Stimulated activated CD4-positive, alpha-beta T cell treated with anti-CD3 and anti-CD28 coated beads, Interleukin-1b, Interleukin-23, amount 100 ng/mL, for 24 hours (primary cell): ENCODE data around the gene GNE.
"Not testable (repeated sequence)": the region's sequence is repeated elsewhere in the genome, so short reads cannot be mapped to it uniquely, and the experiment has no call there.

ENCODE experiments used
- DNase-seq, 4 experiments: peaks; one replicate each; pipeline ENCODE4 v3.0.0-alpha.2; 2020; ENCODE audit warnings: low read depth in 4 of 4, low spot score in 1 of 4

GNE gene

GRCh38 chr9:36273354-36273753 is 15.1 kb upstream of the GNE start:
- DNase-seq, result not testable (repeated sequence)

- DNase-seq, result no peak
Measured at GRCh38 chr9:36268007-36268427, 9.8 kb upstream of the GNE start.

DNA sequence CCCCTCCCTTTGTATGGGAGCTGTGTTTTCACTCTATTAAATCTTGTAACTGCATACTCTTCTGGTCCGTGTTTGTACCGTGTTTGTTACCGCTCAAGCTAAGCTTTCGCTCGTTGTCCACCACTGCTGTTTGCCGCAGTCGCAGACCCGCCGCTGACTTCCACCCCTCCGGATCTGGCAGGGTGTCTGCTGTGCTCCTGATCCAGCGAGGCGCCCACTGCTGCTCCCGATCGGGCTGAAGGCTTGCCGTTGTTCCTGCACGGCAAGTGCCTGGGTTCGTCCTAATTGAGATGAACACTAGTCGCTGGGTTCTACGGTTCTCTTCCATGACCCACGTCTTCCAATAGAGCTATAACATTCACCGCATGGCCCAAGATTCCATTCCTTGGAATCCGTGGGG is 6.6 kb upstream of the GNE start:
- no peak for DNase-seq

DNA sequence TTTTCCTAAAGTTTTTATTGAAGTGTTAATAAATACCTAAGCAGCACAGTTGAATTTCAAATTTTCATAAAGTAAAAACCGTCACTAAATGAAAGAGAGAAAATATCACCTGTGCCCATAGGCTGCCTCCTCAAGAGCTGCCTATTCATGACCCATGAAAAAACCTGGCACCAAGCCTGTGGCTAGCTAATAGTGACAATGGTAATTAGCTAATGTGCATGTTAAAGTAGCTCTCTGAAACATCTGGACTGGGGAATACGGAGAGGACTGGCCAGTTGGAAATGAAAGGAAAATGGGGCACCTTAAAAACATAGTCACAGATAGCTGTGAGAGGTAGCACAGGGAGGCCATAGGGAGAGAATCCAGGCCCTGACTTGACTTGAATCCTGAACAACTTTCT is 5.4 kb upstream of the GNE start:
- no peak for DNase-seq

GRCh38 chr9:36258996-36259533 is 817 bp upstream of the GNE start:
- DNase-seq, result no peak

DNA sequence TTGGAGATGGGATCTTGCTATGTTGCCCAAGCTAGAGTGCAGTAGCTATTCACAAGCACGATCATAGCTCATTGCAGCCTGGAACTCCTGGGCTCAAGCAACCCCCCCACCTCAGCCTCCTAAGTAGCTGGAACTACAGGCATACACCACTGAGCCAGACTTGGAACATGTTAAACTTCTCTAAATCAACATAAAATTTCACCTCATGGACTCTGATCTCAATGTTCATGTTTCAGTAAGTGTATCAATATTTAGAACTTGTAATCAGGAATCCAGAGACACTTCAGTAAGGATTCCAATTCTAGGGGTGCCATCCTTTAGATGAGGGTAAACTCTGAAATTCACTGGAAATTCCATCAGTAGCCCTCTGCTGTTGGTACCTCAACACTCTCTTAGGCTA is 6.8 kb downstream of the GNE start:
- no peak for DNase-seq

GRCh38 chr9:36250079-36250478 is 8.2 kb downstream of the GNE start:
- DNase-seq, result no peak

- DNase-seq, result no peak
Measured at GRCh38 chr9:36249189-36249588, 9.1 kb downstream of the GNE start.

GRCh38 chr9:36248061-36248460 is 10.2 kb downstream of the GNE start:
- not testable (repeated sequence) for DNase-seq

DNA sequence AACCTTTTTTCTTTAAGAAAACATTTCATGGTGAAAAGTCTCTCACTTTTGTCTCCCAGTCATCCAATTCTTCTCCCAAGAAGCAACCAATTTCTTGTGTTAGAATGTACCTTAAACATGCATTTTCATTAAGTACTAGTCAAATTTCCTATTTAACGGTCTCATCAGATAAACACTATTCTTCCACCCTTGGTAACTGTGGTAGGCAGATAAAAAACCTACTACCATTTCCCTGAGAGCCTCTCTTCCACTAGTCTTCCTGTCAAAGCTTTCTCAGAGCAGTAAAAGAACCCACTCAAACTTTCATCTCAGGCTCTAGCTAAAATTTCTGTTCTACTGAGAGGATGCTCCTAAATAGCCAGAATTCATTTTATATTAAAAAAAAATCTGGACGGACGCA is 10.9 kb downstream of the GNE start:
- DNase-seq, result no peak

- DNase-seq, result no peak
Measured at GRCh38 chr9:36245906-36246305, 12.3 kb downstream of the GNE start.

DNA sequence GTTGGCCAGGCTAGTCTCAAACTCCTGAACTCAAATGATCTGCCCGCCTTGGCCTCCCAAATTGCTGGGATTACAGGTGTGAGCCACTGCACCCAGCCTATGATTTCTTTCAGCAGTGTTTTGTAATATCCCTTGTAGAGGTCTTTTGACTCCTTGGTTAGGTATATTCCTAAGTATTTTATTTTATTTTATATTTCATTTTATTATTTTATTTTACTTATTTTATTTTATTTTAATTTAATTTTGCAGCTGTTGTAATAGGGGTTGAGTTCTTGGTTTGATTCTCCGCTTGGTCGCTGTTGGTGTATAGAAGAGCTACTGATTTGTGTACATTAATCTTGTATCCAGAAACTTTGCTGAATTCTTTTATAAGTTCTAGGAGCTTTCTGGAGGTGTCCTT is 18.6 kb downstream of the GNE start:
- DNase-seq, result not testable (repeated sequence)

DNA sequence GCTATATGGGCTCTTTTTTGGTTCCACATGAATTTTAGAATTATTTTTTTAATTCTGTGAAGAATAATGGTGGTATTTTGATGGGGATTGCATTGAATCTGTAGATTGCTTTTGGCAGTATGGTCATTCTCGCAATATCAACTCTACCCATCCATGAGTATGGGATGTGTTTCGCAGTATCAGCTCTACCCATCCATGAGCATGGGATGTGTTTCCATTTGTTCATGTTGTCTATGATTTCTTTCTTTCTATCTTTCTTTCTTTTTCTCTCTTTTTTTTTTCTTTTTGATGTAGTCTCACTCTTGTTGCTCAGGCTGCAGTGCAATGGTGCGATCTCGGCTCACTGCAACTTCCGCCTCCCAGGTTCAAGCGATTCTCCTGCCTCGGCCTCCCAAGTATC is 19.0 kb downstream of the GNE start:
- not testable (repeated sequence) for DNase-seq

GRCh38 chr9:36237230-36237629 is 21.0 kb downstream of the GNE start:
- DNase-seq, result no peak

DNA sequence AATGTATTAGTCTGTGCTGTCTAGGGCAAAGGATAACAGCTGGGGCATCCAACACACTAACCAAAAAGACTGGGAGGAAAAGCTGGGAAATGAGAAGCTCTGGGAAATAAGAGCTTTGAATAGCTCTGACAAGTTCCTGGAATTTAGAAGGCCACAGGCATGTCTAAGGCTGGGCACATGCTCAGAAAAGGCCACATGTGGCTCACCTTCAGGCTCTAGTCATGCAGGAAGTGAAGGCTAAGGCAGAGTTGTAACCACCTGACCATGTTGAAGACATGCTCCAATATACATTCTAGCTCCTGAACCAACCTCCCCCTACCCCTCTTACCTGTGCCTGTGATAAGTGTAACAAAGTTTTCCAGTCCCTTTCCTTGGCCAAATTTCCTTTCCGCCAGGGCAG is 35.8 kb downstream of the GNE start:
- no peak for DNase-seq

- DNase-seq, result no peak
Measured at GRCh38 chr9:36221667-36222066, 36.6 kb downstream of the GNE start.

- no peak for DNase-seq
Measured at GRCh38 chr9:36218411-36218901, 39.8 kb downstream of the GNE start.

- DNase-seq, result no peak
Measured at GRCh38 chr9:36218011-36218410, 40.2 kb downstream of the GNE start.

GRCh38 chr9:36217256-36217968 is 40.8 kb downstream of the GNE start:
- no peak for DNase-seq

DNA sequence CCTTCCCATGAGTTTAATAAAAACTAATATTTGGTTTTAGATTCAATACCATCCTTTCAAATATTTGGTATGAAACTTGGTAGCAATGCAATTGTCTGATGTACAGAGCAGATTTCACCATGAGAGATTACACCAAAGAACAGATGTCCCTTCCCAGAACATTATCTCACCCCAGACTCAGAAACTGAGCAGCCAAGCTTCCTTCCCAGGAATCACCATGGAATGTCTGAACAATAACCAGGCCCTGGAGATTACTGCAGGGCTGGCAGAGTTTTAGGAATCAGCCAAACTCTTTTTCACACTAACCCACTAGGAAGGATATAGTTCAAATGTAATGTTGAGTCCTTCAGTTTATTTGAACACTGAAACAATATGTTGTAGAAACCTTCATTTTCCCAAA is 43.7 kb downstream of the GNE start:
- no peak for DNase-seq

GRCh38 chr9:36213989-36214388 is 44.3 kb downstream of the GNE start:
- DNase-seq, result no peak

- DNase-seq, result no peak
Measured at GRCh38 chr9:36213387-36213786, 44.9 kb downstream of the GNE start.

GRCh38 chr9:36211510-36211909 is 46.7 kb downstream of the GNE start:
- no peak for DNase-seq
